GM10266 (cell line): Measurements from ENCODE around the gene CROCC2.

Source experiments
- DNase-seq: peaks from one replicate; pipeline ENCODE4 v3.0.0; 2012; ENCODE audit errors: extremely low spot score
- TF ChIP-seq, protein P1 (sequence below): IDR thresholded peaks from 2 replicates; pipeline ENCODE4 v1.5.1; 2012; ENCODE audit warnings: mild to moderate bottlenecking, low read depth; ENCODE audit not compliant: control insufficient read depth, insufficient read depth; ENCODE audit errors: missing control alignments

CROCC2 gene

DNA sequence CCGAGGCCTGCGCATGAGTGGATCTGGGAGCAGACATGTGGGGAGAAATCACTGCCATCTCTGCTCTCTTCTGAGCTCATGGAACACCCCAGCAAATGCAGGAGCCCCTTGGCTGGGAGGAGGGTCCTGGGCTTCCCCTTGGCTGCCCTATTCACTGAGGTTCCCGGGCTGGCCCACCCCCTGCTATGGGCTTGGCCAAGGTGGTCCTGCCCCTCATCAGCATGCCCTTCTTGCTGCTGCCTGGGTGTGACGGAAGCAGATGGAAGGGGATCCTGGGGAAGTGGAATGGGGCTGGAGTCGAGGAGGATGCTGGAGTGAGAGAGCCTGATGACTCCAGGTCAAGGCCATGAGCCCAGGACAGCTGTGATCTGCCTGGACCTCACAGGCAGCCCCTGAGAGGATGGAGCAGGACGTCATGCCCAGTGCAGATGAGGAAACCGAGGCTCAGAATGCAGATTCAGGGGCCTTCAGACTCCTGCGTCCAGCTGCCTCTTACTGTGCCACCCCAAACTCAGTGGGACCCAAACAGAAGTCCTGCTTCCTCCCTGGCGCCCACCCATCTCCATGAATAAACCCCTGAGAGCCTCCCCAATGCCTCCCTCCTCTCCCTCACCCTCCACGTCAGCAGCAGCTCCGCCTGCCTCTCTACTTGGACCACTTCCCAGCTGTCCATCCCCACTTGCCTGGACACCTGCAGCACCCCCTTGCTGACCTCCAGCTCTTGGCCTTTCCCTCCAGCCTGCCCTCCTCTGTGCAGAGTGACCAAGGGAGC lies 96.3 kb downstream of the CROCC2 start:
- TF ChIP-seq, protein P1, sequence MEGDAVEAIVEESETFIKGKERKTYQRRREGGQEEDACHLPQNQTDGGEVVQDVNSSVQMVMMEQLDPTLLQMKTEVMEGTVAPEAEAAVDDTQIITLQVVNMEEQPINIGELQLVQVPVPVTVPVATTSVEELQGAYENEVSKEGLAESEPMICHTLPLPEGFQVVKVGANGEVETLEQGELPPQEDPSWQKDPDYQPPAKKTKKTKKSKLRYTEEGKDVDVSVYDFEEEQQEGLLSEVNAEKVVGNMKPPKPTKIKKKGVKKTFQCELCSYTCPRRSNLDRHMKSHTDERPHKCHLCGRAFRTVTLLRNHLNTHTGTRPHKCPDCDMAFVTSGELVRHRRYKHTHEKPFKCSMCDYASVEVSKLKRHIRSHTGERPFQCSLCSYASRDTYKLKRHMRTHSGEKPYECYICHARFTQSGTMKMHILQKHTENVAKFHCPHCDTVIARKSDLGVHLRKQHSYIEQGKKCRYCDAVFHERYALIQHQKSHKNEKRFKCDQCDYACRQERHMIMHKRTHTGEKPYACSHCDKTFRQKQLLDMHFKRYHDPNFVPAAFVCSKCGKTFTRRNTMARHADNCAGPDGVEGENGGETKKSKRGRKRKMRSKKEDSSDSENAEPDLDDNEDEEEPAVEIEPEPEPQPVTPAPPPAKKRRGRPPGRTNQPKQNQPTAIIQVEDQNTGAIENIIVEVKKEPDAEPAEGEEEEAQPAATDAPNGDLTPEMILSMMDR: no peak

DNA sequence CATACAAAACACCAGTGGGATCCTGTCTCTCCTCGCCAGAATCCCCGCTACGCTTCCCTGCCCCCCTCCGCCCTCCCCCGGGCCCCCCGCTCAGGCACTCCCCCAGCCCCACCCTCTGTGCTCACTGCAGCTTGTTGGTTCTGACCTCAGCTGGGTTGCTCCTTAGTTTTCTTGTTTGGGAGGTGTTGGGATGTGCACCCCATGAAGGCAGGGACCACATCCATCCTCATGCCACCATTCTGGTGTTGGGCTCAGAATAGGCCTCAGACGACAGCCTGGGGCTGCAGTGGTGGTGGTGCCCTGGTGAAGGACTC lies 96.9 kb downstream of the CROCC2 start:
- TF ChIP-seq, protein P1: no peak
- DNase-seq: no peak

More for the DNA sequence above, 96.3 kb downstream of the CROCC2 start:
- no peak for DNase-seq

DNA sequence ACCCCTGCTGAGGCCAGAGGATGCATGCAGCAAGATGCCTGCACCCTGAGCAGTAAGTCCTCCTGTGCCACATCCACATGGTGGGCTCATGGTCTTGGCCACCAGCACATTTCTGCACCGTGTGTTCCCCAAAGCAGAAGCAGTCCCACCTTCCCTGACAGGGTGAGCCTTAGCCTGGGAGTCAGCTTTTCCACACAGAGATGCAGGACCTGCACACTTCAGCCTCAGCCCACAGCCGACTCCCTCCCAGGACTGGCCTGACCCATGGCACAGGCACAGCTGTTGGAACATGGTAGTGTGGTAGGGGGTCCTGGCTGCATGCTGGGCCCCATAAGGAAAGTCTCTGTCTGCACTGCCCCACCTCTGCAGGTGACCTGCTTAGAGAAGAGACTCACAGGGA lies 97.2 kb downstream of the CROCC2 start:
- no peak for DNase-seq
- TF ChIP-seq, protein P1: no peak

DNA sequence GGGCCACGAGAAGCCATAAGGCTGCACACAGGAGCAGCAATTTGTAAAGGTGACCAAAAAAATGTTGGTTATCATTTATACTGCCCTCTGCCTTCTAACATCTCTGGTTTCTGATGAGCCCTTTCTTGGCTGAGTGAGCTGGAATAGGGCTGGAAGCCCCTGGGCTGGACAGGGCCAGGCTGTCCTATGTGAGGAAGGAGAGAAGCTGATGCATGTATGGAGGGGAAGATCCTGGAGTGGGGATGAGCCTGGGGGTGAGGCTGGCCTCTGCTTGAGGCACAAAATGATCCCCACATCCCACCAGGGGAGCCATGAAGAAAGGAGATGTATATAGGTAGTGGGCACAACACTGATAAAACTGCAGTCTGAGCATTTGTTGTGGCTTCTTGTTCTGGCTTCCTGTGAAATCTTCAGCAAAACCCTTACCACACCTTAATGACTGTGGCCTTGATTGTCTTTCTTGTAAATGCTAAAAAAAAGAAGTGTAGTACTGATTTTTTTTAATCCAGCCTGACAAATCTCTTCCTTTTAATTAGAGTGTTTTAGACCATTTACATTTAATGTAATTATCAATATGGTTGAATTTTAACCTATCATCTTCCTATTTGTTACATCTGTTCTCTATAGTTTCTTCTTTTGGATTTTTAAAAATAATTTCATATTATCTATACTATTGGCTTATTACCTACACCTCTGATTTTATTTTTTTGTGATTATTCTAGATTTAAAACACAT lies 97.9 kb downstream of the CROCC2 start:
- TF ChIP-seq, protein P1: no peak
- no peak for DNase-seq

DNA sequence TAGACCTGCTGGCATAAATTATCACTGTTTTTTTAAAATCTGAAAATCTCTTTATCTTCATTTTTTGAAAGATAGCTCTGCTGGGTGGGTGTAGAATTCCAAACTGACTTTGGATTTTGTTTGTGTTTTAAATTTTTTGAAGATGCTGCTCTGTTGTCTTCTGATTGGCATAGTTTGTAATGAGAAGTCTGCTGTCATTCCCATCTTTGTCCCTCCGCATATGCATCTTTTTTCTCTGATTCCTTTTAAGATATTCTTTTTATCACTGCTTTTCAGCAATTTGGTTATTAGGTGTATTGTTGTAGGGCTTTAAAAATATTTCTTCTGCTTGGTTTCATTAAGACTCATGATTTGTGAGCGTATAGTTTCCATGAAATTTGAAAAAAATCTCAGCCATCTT lies 99.4 kb downstream of the CROCC2 start:
- no peak for DNase-seq
- TF ChIP-seq, protein P1: no peak

DNA sequence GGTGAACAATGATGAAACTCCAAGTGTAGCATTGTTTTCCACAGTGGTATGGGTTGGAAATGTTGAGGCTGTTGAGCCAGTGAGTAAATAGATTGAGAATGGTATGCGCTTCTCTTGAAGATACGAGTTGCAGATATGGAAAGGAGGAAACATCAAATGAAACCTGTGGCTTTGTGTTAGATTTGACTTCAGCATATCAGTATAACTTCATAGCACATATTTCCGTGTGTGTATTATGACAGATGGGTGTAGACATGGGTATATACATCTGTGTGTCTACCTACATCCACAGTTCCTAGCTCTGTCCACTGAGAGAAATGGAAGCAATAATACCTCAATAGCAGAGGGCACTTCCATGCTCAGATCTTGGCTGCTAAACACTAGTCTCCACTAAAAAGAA lies 100.3 kb downstream of the CROCC2 start:
- TF ChIP-seq, protein P1: no peak
- no peak for DNase-seq

DNA sequence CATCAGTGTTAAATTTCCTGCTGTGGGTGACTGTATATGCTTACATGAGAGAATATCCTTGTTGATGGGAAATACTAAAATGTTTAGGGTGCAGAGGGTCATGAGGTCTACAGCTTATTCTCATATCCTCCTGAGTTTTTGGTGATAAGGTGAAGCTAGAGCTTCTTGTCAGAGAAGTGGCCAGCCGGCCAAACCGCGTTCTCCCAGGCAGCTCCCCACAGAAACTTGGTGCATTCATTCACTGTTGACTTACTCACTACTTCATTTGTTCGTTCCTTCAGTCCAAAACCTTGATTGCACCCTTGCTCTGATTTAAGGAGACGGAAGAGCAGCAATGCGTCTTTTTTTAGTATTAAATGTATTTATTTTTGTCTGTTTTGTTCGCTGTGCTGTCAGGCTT lies 101.0 kb downstream of the CROCC2 start:
- DNase-seq: no peak
- TF ChIP-seq, protein P1: no peak
